MCF 10A (cell line): ENCODE measurements around the gene CCDC169. TPM values are rescaled to one million over a fixed set of nuclear protein-coding genes. Genes with fewer than 3 reads are reported as not detected.

Source experiments
- BruUV-seq: library from RNA; stranded (reverse); fragments of 400-500 nt; replicated peaks from 2 replicates; lab custom pipeline; 2021; lab: Mats Ljungman, UMichigan
- CTCF ChIA-PET: fragments of 300-600 bp; sonication (Branson Sonifier 250); formaldehyde crosslinking; extraction: SDS; loops from one replicate; lab custom pipeline; 2021; ENCODE audit warnings: antibody characterized with exemption, inconsistent platforms; lab: Yijun Ruan, JAX
- POLR2A ChIA-PET: fragments of 300-600, 350-650 bp; sonication (Branson Sonifier 250); formaldehyde crosslinking; extraction: SDS; loops from one replicate; lab custom pipeline; 2020; ENCODE audit warnings: antibody characterized with exemption, inconsistent platforms; lab: Yijun Ruan, JAX
- DNase-seq: peaks from one replicate; pipeline ENCODE4 v3.0.0-alpha.2; 2018; ENCODE audit not compliant: unreplicated experiment
- H3K27ac Mint-ChIP-seq: one replicate; pipeline ENCODE4 v1.8.0; 2022; ENCODE audit warnings: mild to moderate bottlenecking, low read depth, mixed read lengths; ENCODE audit not compliant: unreplicated experiment
- H3K27me3 Mint-ChIP-seq: one replicate; pipeline ENCODE4 v1.8.0; 2022; ENCODE audit warnings: mixed read lengths; ENCODE audit not compliant: insufficient read depth, unreplicated experiment
- H3K36me3 Mint-ChIP-seq: one replicate; pipeline ENCODE4 v1.8.0; 2022; ENCODE audit warnings: mild to moderate bottlenecking, moderate library complexity, mixed read lengths; ENCODE audit not compliant: insufficient read depth, unreplicated experiment
- H3K4me1 Mint-ChIP-seq: one replicate; pipeline ENCODE4 v1.8.0; 2022; ENCODE audit warnings: mixed read lengths; ENCODE audit not compliant: insufficient read depth, unreplicated experiment
- H3K4me3 Mint-ChIP-seq: one replicate; pipeline ENCODE4 v1.8.0; 2022; ENCODE audit warnings: mild to moderate bottlenecking, moderate library complexity, mixed read lengths; ENCODE audit not compliant: unreplicated experiment
- H3K9me3 Mint-ChIP-seq: one replicate; pipeline ENCODE4 v1.8.0; 2022; ENCODE audit warnings: mixed read lengths; ENCODE audit not compliant: unreplicated experiment
- CTCF ChIP-seq: fragments of 200-600 bp; IDR thresholded peaks from one replicate; pipeline ENCODE4 v1.8.0; 2022; ENCODE audit warnings: antibody characterized with exemption, mild to moderate bottlenecking; ENCODE audit not compliant: unreplicated experiment
- intact Hi-C: fragments of 100-400 bp; cut with micrococcal nuclease; formaldehyde crosslinking; loops from 2 replicates; pipeline ENCODE4 v1.14.1; 2022
- total RNA-seq: library from RNA; stranded (reverse); gene quantifications from 2 replicates; pipeline ENCODE4 v1.2.3, GENCODE V29; 2022

CCDC169 gene
- total RNA-seq, 1 experiment from 2014 or later: 5.9 TPM

GRCh38 chr13:36261976-36262375 is 35.6 kb downstream of the CCDC169 start:
- CTCF ChIA-PET: interaction anchor here (2.0 to 3.6 kb wide), 3 partner anchors 13 to 284 kb away, joined by 10 to 15 read pairs (median 13); no protein-coding TSS in a partner anchor
- Mint-ChIP-seq H3K9me3 (no peaks in the 10 kb centered on the region), H3K4me3 (no peak overlapping the region), H3K27me3 (no peaks in the 10 kb centered on the region), H3K4me1 (peaks cover 11% of the 10 kb centered on the region), H3K36me3 (no peaks in the 10 kb centered on the region), H3K27ac (peak overlapping the region; percentile 61)
- POLR2A ChIA-PET: interaction anchor here (0.7 kb wide), 1 partner anchor 291 kb away, joined by 3 read pairs; no protein-coding TSS in a partner anchor
- no TSS peak for BruUV-seq
- peak; percentile 3 for DNase-seq
- TF ChIP-seq CTCF: no peak
- intact Hi-C loops: no loop called here

GRCh38 chr13:36261011-36261410 is 36.6 kb downstream of the CCDC169 start:
- no peak for DNase-seq
- BruUV-seq: no TSS peak
- intact Hi-C loops: no loop called here
- Mint-ChIP-seq H3K27ac (no peak overlapping the region), H3K36me3 (no peaks in the 10 kb centered on the region), H3K4me1 (peaks cover 11% of the 10 kb centered on the region), H3K4me3 (no peak overlapping the region), H3K27me3 (no peaks in the 10 kb centered on the region), H3K9me3 (no peaks in the 10 kb centered on the region)
- ChIA-PET POLR2A (interaction anchor here (0.6 kb wide), 1 partner anchor 182 kb away, joined by 3 read pairs; no protein-coding TSS in a partner anchor), CTCF (interaction anchor here (1.2 to 3.6 kb wide), 4 partner anchors 14 to 720 kb away, joined by 3 to 15 read pairs (median 7); no protein-coding TSS in a partner anchor)
- TF ChIP-seq CTCF: no peak

GRCh38 chr13:36259361-36260137 is 38.1 kb downstream of the CCDC169 start:
- CTCF ChIA-PET: interaction anchor here (0.6 to 3.6 kb wide), 4 partner anchors 15 to 374 kb away, joined by 4 to 15 read pairs (median 7); no protein-coding TSS in a partner anchor
- Mint-ChIP-seq H3K4me3 (no peak overlapping the region), H3K27ac (no peak overlapping the region), H3K27me3 (no peaks in the 10 kb centered on the region), H3K4me1 (peaks cover 11% of the 10 kb centered on the region), H3K36me3 (no peaks in the 10 kb centered on the region), H3K9me3 (no peaks in the 10 kb centered on the region)
- POLR2A ChIA-PET: no interaction called here
- TF ChIP-seq CTCF: no peak
- BruUV-seq: no TSS peak
- intact Hi-C loops: no loop called here
- no peak for DNase-seq

GRCh38 chr13:36258831-36259230 is 38.8 kb downstream of the CCDC169 start:
- Mint-ChIP-seq H3K9me3 (no peaks in the 10 kb centered on the region), H3K36me3 (no peaks in the 10 kb centered on the region), H3K4me1 (peaks cover 11% of the 10 kb centered on the region), H3K27me3 (no peaks in the 10 kb centered on the region), H3K4me3 (no peak overlapping the region), H3K27ac (no peak overlapping the region)
- no TSS peak for BruUV-seq
- ChIA-PET CTCF (no interaction called here), POLR2A (no interaction called here)
- intact Hi-C loops: no loop called here
- TF ChIP-seq CTCF: no peak
- DNase-seq: no peak
